NOMO-1 treated with dmso at 0.1 percent for 144 hours (cell line): ENCODE measurements around the gene DUSP11.
"Not testable (repeated sequence)": the region's sequence is repeated elsewhere in the genome, so short reads cannot be mapped to it uniquely, and the experiment has no call there.

Source experiments
- DNase-seq: peaks from one replicate; lab custom pipeline; 2025; ENCODE audit not compliant: unreplicated experiment; lab: John Stamatoyannopoulos, UW

Gene DUSP11

GRCh38 chr2:73779467-73780236 is at the start of gene DUSP11:
Gene DUSP11, minus strand, starts transcription at chr2:73780103. Its CDS starts 129 bp downstream, at chr2:73779974.
- peak; percentile 86 for DNase-seq

GRCh38 chr2:73828818-73829570 is 49.1 kb upstream of the DUSP11 start, which contains the start of gene STAMBP:
Gene STAMBP, plus strand, starts transcription at chr2:73828961. Its CDS starts 1,896 bp downstream, at chr2:73830857.
- peak; percentile 95 for DNase-seq

GRCh38 chr2:73828389-73828817 is 48.5 kb upstream of the DUSP11 start:
- DNase-seq, result no peak

- DNase-seq, result no peak
These were observed 47.9 kb upstream of the DUSP11 start for GRCh38 chr2:73827660-73828388.

- peak; percentile 37 for DNase-seq
These were observed 47.1 kb upstream of the DUSP11 start for GRCh38 chr2:73827018-73827417.

DNA sequence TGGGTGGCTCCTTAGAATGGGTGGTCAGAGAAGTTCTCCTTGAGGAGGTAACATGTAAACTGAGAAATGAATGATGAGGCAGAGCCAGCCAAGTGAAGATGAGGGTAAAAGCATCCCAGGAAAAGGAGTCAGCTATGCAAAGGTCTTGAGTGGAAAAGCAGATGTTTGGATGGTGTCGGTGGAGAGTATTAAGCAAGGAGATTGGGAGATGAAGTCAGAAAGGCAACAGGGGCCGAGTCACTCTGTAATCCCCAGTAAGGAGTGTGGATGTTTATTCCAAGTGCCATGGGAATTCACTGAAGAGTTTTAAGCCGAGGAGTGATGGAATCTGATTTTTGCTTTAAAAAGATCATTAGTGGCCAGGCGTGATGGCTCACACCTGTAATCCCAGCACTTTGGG is 45.5 kb upstream of the DUSP11 start:
- no peak for DNase-seq

DNA sequence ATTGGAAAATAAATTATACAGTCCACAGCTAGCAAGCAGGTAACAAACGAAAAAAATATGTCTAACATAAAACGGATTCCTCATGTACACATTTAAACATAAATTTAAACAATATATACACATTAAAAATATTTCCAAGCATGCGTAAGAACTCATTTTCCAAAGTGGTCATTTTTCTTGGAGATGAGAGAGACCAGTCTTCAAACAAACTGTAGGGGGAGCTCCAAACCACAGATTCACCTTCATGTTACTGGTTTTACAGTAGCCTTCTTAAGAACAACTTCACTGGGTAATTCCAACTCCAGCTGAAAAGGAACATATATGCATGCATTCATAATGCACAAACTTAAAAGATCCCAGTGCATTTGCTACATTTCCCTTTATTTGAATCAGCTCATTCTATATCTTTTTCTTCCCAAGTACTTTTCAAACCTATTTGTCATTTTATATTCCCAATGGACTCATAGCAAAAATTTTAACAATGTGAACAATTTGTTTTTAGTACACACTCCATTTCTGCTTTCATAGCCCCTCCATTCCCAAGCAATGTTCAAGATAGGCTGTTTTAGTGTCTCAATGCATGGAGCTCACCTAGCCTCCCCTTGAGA is 44.1 kb upstream of the DUSP11 start:
- DNase-seq, result peak; percentile 1

GRCh38 chr2:73823416-73823815 is 43.5 kb upstream of the DUSP11 start:
- DNase-seq, result no peak

DNA sequence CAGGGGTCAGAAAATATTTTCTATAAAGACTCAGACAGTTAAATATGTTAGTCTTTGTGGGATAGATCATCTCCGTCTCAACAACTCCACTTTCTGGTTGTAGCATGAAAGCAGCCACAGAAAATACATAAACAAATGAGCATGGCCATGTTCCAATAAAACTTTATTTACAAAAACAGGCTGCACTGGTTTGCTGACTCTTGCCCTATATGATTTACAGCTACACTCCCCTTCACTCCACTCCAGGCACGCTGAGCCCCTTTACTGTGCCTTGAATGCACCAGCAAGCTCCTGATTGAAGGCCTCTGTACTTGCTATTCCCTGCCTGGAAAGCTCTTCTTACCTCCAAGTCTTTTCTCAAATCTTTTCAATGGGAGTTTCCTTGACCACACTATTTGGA is 43.1 kb upstream of the DUSP11 start:
- no peak for DNase-seq

- DNase-seq, result no peak
These were observed 42.4 kb upstream of the DUSP11 start for GRCh38 chr2:73822276-73822675.

DNA sequence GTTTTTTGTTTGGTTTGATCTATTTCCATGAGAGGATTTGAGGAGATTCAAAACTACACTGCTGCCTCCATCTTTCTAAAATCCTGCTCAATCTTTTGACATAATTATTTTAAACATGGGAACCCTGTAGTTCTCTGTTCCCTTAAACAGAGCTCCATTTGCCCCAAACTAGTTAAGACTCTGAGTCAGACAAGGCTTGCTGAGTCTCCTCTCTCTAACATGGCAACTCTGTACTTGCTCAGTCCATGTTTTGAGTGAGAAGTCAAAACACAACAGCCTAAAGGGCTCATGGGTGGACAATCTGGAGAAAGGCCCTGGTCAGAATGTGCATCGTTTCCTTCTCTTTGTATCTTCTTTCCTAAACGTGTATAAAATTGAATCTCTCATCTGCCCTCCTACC is 41.8 kb upstream of the DUSP11 start:
- DNase-seq, result no peak

DNA sequence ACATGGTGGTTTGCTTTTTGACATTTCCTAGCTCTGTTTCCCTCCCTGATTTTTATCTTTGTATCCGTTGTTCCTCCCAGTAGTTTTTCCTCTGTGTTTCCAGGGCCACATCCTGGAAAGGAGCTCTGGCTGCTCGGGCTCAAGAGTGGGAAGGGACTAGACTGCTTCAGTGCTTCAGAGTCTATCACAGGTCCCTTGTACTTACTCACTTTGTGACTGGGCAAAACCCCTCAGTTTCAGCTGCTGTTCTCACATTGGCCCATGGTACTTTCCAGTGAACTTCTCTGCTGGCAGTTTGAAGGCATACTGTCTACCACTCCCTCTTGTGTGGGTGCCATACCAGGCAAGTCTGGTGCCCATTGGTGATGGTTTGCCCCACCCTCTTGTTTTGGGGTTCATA is 41.3 kb upstream of the DUSP11 start:
- no peak for DNase-seq

DNA sequence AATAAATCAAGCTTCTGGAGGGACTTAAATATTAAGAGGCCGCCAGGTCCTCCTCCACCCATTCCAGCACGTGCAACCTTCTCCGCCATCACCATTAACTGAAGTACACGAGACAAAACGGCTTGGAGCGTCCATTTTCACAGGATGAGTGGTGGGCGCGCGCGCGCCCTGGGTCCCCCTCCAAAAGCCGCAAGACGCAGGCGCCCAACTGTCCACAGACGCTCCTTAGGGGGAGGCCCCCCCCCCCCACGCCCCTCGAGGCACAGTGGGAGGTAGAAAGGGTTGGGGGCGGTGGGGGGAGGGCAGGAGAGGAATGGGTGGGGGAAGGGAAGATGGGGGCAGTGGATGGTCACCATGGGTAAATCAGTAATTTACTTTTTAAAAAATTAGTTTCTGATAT is 38.4 kb upstream of the DUSP11 start:
- no peak for DNase-seq

- no peak for DNase-seq
These were observed 32.7 kb upstream of the DUSP11 start for GRCh38 chr2:73812635-73813034.

GRCh38 chr2:73811878-73812277 is 32.0 kb upstream of the DUSP11 start:
- DNase-seq, result no peak

GRCh38 chr2:73783883-73784282 is 4.0 kb upstream of the DUSP11 start, which contains the start of gene C2orf78:
Gene C2orf78, plus strand, starts transcription at chr2:73784183. Its CDS starts 127 bp downstream, at chr2:73784310.
- DNase-seq, result not testable (repeated sequence)

DNA sequence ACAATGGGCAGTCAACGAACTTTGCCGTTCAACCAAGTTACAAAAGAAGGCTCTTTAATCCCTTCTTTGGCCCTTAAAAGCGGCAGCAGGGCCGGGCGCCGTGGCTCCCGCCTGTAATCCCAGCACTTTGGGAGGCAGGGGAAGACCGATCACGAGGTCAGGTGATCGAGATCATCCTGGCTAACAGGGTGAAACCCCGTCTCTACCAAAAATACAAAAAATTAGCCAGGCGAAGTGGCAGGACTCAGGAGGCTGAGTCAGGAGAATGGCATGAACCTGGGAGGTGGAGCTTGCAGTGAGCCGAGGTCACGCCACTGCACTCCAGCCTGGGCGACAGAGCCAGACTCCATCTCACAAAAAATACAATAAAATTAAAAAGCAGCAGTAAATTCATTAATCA is 3.5 kb upstream of the DUSP11 start:
- DNase-seq, result not testable (repeated sequence)

GRCh38 chr2:73780237-73780582 is 307 bp upstream of the DUSP11 start:
- DNase-seq, result no peak

DNA sequence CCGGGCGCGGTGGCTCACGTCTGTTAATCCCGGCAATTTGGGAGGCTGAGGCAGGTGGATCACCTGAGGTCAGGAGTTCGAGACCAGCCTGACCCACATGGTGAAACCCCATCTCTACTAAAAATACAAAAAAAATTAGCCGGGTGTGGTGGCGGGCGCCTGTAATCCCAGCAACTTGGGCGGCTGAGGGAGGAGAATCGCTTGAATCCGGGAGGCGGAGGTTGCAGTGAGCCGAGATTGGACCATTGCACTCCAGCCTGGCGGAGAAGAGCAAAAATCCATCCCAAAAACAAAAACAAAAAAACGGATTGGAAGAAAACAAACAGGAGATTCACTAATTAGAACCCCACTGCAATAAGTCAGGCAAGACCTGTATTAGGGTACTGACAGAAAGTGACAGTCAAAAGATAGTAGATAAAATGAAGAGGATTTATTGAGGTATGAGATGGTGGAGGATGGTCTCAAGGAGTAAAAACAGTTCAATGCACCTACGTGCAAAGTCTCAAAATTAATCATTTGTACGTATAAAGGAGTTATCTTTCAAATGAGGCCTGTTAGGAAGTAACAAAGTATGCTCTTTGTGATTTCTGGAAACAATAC is 936 bp downstream of the DUSP11 start:
- not testable (repeated sequence) for DNase-seq

DNA sequence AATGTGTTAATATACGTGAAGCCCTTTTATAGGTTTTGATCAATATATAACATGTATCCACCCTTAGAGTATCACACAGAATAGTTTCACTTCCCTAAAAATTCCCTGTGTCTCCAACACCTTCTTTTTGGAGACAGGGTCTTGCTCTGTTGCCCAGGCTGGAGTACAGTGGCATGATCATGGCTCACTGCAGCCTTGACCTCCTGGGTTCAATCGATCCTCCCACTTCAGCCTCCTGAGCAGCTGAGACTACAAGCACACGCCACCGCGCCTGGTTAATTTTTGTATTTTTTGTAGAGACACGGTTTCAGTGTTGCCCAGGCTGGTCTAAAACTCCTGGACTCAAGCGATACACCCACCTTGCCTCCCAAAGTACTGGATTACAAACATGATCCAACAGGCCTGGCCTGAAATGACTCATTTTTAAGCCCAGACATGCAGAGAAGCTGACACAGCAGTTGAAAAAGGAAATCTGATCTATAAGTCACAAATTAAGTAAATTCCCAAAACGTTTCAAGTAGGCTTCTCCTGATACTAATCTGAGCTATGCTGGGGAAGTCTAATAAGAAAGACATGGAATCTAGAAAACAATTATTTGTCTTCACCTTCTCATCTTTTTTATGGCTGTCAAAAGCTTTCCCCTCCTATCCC is 2.9 kb downstream of the DUSP11 start:
- DNase-seq, result no peak
